K562 (cell line): ENCODE data around the gene BMI1. TPM values are rescaled to one million over a fixed set of nuclear protein-coding genes. Genes with fewer than 3 reads are reported as not detected.

ENCODE experiments used
- CXXC5 ChIP-seq: fragments of 250-450 bp; sonication (Bioruptor Pico); IDR thresholded peaks from 2 replicates; pipeline ENCODE4 v1.8.0; 2022; ENCODE audit warnings: inconsistent platforms, mild to moderate bottlenecking, moderate library complexity
- E2F1 ChIP-seq: sonication (generic); formaldehyde crosslinking; IDR thresholded peaks from 2 replicates; pipeline ENCODE4 v1.8.1; 2023; ENCODE audit warnings: mild to moderate bottlenecking, missing genetic modification reagents, moderate library complexity
- E2F6 ChIP-seq, 2 experiments: IDR thresholded peaks; 2 replicates each; pipeline ENCODE4 v1.6.1; 2011; ENCODE audit warnings: borderline replicate concordance in 1 of 2, control low read depth in 1 of 2, low read depth in 1 of 2, low read length in 1 of 2, mild to moderate bottlenecking in 1 of 2, mixed read lengths in 1 of 2, moderate library complexity in 1 of 2; ENCODE audit not compliant: insufficient read depth in 1 of 2, insufficient read length in 1 of 2, poor library complexity in 1 of 2, severe bottlenecking in 1 of 2; ENCODE audit errors: extremely low read depth in 1 of 2
- HIVEP1 ChIP-seq: fragments of 250-450 bp; sonication (Bioruptor Pico); IDR thresholded peaks from 2 replicates; pipeline ENCODE4 v1.4.0; 2020; ENCODE audit warnings: mild to moderate bottlenecking
- HMGN3 ChIP-seq: IDR thresholded peaks from 2 replicates; pipeline ENCODE4 v1.6.1; 2011; ENCODE audit warnings: borderline replicate concordance, low read depth, mild to moderate bottlenecking, mixed read lengths, low read length; ENCODE audit not compliant: insufficient read length; ENCODE audit errors: extremely low read depth
- IRF1 ChIP-seq: sonication (generic); formaldehyde crosslinking; IDR thresholded peaks from 2 replicates; pipeline ENCODE4 v1.8.0; 2022; ENCODE audit warnings: missing genetic modification reagents, mild to moderate bottlenecking, borderline replicate concordance
- NELFE ChIP-seq: IDR thresholded peaks from 2 replicates; pipeline ENCODE4 v1.6.1; 2011; ENCODE audit warnings: mild to moderate bottlenecking; ENCODE audit not compliant: insufficient read depth, insufficient read length
- NFIC ChIP-seq: fragments of 450-650 bp; IDR thresholded peaks from 2 replicates; pipeline ENCODE4 v1.6.1; 2017; ENCODE audit warnings: mild to moderate bottlenecking, inconsistent platforms
- PHTF2 ChIP-seq: fragments of 250-450 bp; sonication (Bioruptor Pico); IDR thresholded peaks from 2 replicates; pipeline ENCODE4 v1.5.0; 2021; ENCODE audit warnings: mild to moderate bottlenecking
- PML ChIP-seq: IDR thresholded peaks from 2 replicates; pipeline ENCODE4 v1.6.1; 2012; ENCODE audit warnings: low read length, inconsistent platforms
- PTTG1 ChIP-seq: fragments of 450-650 bp; IDR thresholded peaks from 2 replicates; pipeline ENCODE4 v1.6.1; 2016; ENCODE audit warnings: low read depth, mild to moderate bottlenecking, missing genetic modification characterization, missing compliant biosample characterization
- SMAD1 ChIP-seq: fragments of 150-350 bp; IDR thresholded peaks from 2 replicates; pipeline ENCODE4 v1.6.1; 2014; ENCODE audit warnings: low read length, low read depth; ENCODE audit not compliant: partially characterized antibody
- SMAD4 ChIP-seq: fragments of 250-450 bp; sonication (Bioruptor Pico); conservative IDR thresholded peaks from 2 replicates; pipeline ENCODE4 v1.8.0; 2021; ENCODE audit warnings: inconsistent platforms, mild to moderate bottlenecking, moderate library complexity
- TCFL5 ChIP-seq: fragments of 250-450 bp; sonication (Bioruptor Pico); conservative IDR thresholded peaks from 2 replicates; pipeline ENCODE4 v1.6.1; 2021; ENCODE audit warnings: mild to moderate bottlenecking, moderate library complexity, matching md5 sums
- TEAD1 ChIP-seq, 2 experiments: fragments of 450-650 bp in 1 of 2; sonication (generic) in 1 of 2; formaldehyde crosslinking; IDR thresholded peaks; 2 replicates each; pipeline versions ENCODE4 v1.4.0 to v1.8.0; 2020 to 2022; ENCODE audit warnings: mild to moderate bottlenecking in 2 of 2, missing genetic modification reagents in 1 of 2
- TOE1 ChIP-seq, 2 experiments: fragments of 450-650 bp in 1 of 2; sonication (generic) in 1 of 2; formaldehyde crosslinking in 1 of 2; IDR thresholded peaks; 2 replicates each; pipeline versions ENCODE4 v1.7.1 to v1.8.0; 2016 to 2022; ENCODE audit warnings: borderline replicate concordance in 2 of 2, mild to moderate bottlenecking in 2 of 2, antibody characterized with exemption in 1 of 2, inconsistent platforms in 1 of 2, low read depth in 1 of 2, missing genetic modification reagents in 1 of 2, moderate library complexity in 1 of 2
- ZMIZ1 ChIP-seq, 2 experiments: fragments of 150-350 bp in 1 of 2; IDR thresholded peaks; 2 replicates each; pipeline ENCODE4 v1.6.1; 2012 to 2016; ENCODE audit warnings: low read depth in 2 of 2, low read length in 2 of 2, mild to moderate bottlenecking in 1 of 2, moderate library complexity in 1 of 2
- ZNF175 ChIP-seq: fragments of 200-800 bp; sonication (Bioruptor generic); IDR thresholded peaks from 2 replicates; pipeline ENCODE4 v1.6.1; 2016; ENCODE audit warnings: low read depth, mild to moderate bottlenecking, missing genetic modification characterization, missing compliant biosample characterization
- ZNF274 ChIP-seq: IDR thresholded peaks from 2 replicates; pipeline ENCODE4 v1.6.1; 2011; ENCODE audit warnings: low read depth, mild to moderate bottlenecking, low read length, moderate library complexity, borderline replicate concordance
- polyA plus RNA-seq, 8 experiments: library from polyadenylated mRNA; depleted of rRNA in 4 of 8; stranded (reverse) in 5 of 8; unstranded in 3 of 8; fragments of >200 nt; fragmentation: Nextera tagmentation in 2 of 8; fragmentation: Illumina TruSeq in 1 of 8; extraction: Ambion mirVana in 2 of 8; extraction: Trizol in 1 of 8; gene quantifications; 2 replicates each; pipeline versions ENCODE4 v1.2.1 to v1.2.3, GENCODE V29; 2011 to 2014; ENCODE audit warnings: inconsistent platforms in 1 of 8, missing spikeins in 1 of 8
- total RNA-seq, 7 experiments: library from RNA; depleted of rRNA in 6 of 7; stranded (reverse); fragments of >200 nt in 6 of 7; fragmentation: Illumina TruSeq in 2 of 7; extraction: Trizol in 2 of 7; gene quantifications; 2 replicates each; pipeline versions ENCODE4 v1.2.1 to v1.2.3, GENCODE V29; 2011 to 2021; ENCODE audit warnings: low replicate concordance in 1 of 7

Gene BMI1
- total and polyA plus RNA-seq, 9 of the 15 experiments (the other 6 are each of a cell fraction or from before 2014, with no cell fraction given) = 21.4 to 103 (median 70.8) TPM

GRCh38 chr10:22321156-22321923, 441 bp downstream of the BMI1 start (continued):
- TF ChIP-seq E2F1 (no peak), PML (no peak), NFIC (0 out of 2 replicates have a peak, but pooled peaks have one; percentile 19), ZNF274 (no peak), TOE1 (IDR thresholded peaks at IDR 0.05; ENCODE audit: borderline replicate concordance) (no peak), TOE1 (CRISPR knock-in tag; IDR thresholded peaks at IDR 0.05; ENCODE audit: borderline replicate concordance, low read depth) (no peak), SMAD1 (no peak), PTTG1 (tag) (no peak), ZNF175 (CRISPR knock-in tag) (no peak), HIVEP1 (CRISPR knock-in tag) (no peak), HMGN3 (peak; percentile 69), PHTF2 (CRISPR knock-in tag) (no peak), TEAD1 (CRISPR knock-in tag; IDR thresholded peaks at IDR 0.05) (no peak), CXXC5 (CRISPR knock-in tag) (peak; percentile 91), TCFL5 (CRISPR knock-in tag) (no peak), ZMIZ1 (IDR thresholded peaks at IDR 0.05; ENCODE audit: low read depth in 2 of 2, low read length in 2 of 2) (no peak), IRF1 (CRISPR knock-in tag) (no peak), NELFE (no peak), E2F6 (IDR thresholded peaks at IDR 0.05; ENCODE audit: borderline replicate concordance in 1 of 2, extremely low read depth in 1 of 2, insufficient read depth in 1 of 2, insufficient read length in 1 of 2, low read depth in 1 of 2, low read length in 1 of 2, poor library complexity in 1 of 2, severe bottlenecking in 1 of 2) (peak; percentile 23 to 68), SMAD4 (CRISPR knock-in tag) (peak; percentile 89)
